Uterus (tissue), 4 donors: Measurements from ENCODE around the gene GAPVD1. TPM values are rescaled to one million over a fixed set of nuclear protein-coding genes. Genes with fewer than 3 reads are reported as not detected.
A peak's percentile ranks its signal among the peaks of the same experiment; 100 is the strongest.

Experiments used
- DNase-seq, 2 donors: peaks; one replicate each; pipeline ENCODE4 v3.0.0-alpha.2; 2019 to 2020
- H3K27ac ChIP-seq, 2 donors: fragments of 200-600 bp; sonication (generic); 1 replicate in 1 of 2; 2 replicates in 1 of 2; pipeline ENCODE4 v1.5.1; 2016 to 2018
- H3K27me3 ChIP-seq, 2 donors: fragments of 200-600 bp; sonication (generic); one replicate each; pipeline ENCODE4 v1.5.1; 2018 to 2019; ENCODE audit warnings: control low read depth in 1 of 2
- H3K36me3 ChIP-seq, 2 donors: fragments of 200-600 bp; sonication (generic); one replicate each; pipeline ENCODE4 v1.5.1; 2019; ENCODE audit warnings: control low read depth in 1 of 2
- H3K4me1 ChIP-seq, 2 donors: fragments of 200-600 bp; sonication (generic); one replicate each; pipeline ENCODE4 v1.5.1; 2018 to 2019; ENCODE audit warnings: control low read depth in 1 of 2
- H3K4me3 ChIP-seq, 2 donors: fragments of 200-600 bp; sonication (generic); 1 replicate in 1 of 2; 2 replicates in 1 of 2; pipeline ENCODE4 v1.5.1; 2018 to 2019; ENCODE audit warnings: mild to moderate bottlenecking in 1 of 2
- H3K9me3 ChIP-seq, 2 donors: fragments of 200-600 bp; sonication (generic); one replicate each; pipeline ENCODE4 v1.5.1; 2019; ENCODE audit warnings: control low read depth in 1 of 2
- POLR2A ChIP-seq, 2 donors: fragments of 450-650 bp; IDR thresholded peaks; one replicate each; pipeline ENCODE4 v1.6.1; 2016; ENCODE audit warnings: antibody characterized with exemption in 2 of 2, mild to moderate bottlenecking in 1 of 2, moderate library complexity in 1 of 2
- intact Hi-C: fragments of 100-400 bp; cut with DNase I; formaldehyde crosslinking; loops from one replicate; pipeline ENCODE4 v1.15.1; 2023; ENCODE audit warnings: low total_unique reads
- total RNA-seq, 4 donors: library from RNA; depleted of rRNA in 3 of 4; stranded (reverse); fragments of >200 nt in 3 of 4; gene quantifications; one replicate each; pipeline versions ENCODE4 v1.1.0 to v1.2.4, GENCODE V29; 2014 to 2023
- TF ChIP-seq, protein P1 (sequence below), 4 experiments: fragments of 200-600 bp in 2 of 4; fragments of 450-650 bp in 2 of 4; sonication (generic) in 2 of 4; IDR thresholded peaks; one replicate each; pipeline ENCODE4 v1.5.1; 2016 to 2019; ENCODE audit warnings: antibody characterized with exemption in 4 of 4, mild to moderate bottlenecking in 2 of 4, moderate library complexity in 1 of 4
- donor health status: DM: yes; HTN: yes; CAD: no.

The GAPVD1 gene
- total RNA-seq, 4 donors from 2014 or later, result 41.0 to 73.8 (median 64.0) TPM

- Histone ChIP-seq H3K4me3 (peak overlapping the region in 1 of 2 donors; percentile 84), H3K36me3 (no peaks in the 10 kb centered on the region), H3K9me3 (no peaks in the 10 kb centered on the region), H3K27me3 (no peaks in the 10 kb centered on the region), H3K27ac (no peak overlapping the region), H3K4me1 (peaks cover 0 to 6% of the 10 kb centered on the region in 2 donors)
- intact Hi-C loops, result no loop called here
- DNase-seq, result no peak
- no peak for TF ChIP-seq POLR2A (IDR thresholded peaks at IDR 0.05)
- TF ChIP-seq, protein P1, sequence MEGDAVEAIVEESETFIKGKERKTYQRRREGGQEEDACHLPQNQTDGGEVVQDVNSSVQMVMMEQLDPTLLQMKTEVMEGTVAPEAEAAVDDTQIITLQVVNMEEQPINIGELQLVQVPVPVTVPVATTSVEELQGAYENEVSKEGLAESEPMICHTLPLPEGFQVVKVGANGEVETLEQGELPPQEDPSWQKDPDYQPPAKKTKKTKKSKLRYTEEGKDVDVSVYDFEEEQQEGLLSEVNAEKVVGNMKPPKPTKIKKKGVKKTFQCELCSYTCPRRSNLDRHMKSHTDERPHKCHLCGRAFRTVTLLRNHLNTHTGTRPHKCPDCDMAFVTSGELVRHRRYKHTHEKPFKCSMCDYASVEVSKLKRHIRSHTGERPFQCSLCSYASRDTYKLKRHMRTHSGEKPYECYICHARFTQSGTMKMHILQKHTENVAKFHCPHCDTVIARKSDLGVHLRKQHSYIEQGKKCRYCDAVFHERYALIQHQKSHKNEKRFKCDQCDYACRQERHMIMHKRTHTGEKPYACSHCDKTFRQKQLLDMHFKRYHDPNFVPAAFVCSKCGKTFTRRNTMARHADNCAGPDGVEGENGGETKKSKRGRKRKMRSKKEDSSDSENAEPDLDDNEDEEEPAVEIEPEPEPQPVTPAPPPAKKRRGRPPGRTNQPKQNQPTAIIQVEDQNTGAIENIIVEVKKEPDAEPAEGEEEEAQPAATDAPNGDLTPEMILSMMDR (IDR thresholded peaks at IDR 0.05), result no peak
Measured at GRCh38 chr9:125238915-125239446, 22.6 kb upstream of the GAPVD1 start.

- TF ChIP-seq POLR2A (IDR thresholded peaks at IDR 0.05), result no peak
- TF ChIP-seq, protein P1 (IDR thresholded peaks at IDR 0.05), result no peak
- DNase-seq, result no peak
- Histone ChIP-seq H3K4me3 (peak overlapping the region; percentile 83 to 84), H3K27ac (peak overlapping the region; percentile 75 to 90), H3K4me1 (peaks cover 0 to 6% of the 10 kb centered on the region in 2 donors), H3K36me3 (no peaks in the 10 kb centered on the region), H3K27me3 (no peaks in the 10 kb centered on the region), H3K9me3 (no peaks in the 10 kb centered on the region)
- intact Hi-C loops, result no loop called here
Measured at GRCh38 chr9:125239631-125240597, 21.7 kb upstream of the GAPVD1 start.

DNA sequence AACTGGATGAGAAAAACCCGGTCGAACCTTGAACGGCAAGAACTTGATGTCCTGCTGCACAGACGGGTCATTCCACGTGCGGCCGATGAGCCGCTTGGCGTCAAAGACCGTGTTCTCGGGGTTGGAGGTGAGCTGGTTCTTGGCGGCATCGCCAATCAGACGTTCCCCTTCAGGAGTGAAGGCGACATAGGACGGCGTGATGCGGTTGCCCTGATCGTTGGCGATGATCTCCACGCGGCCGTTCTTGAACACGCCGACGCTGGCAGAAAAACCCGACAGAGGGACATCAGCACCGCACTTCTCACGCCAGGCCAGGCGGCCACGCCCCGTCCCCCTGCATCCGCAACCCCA lies 21.0 kb upstream of the GAPVD1 start:
- Histone ChIP-seq H3K27ac (peak overlapping the region; percentile 75 to 90), H3K4me1 (peaks cover 0 to 6% of the 10 kb centered on the region in 2 donors)
- DNase-seq, result peak in 1 of 2 donors; percentile 46

GRCh38 chr9:125241000-125241862 lies 20.4 kb upstream of the GAPVD1 start, which contains the start of gene HSPA5:
HSPA5 (minus strand) TSS chr9:125241343; CDS start chr9:125241126, 217 bp downstream.
- H3K9me3 ChIP-seq, result no peaks in the 10 kb centered on the region
- intact Hi-C loops, result no loop called here
- peak; percentile 100 for DNase-seq
- H3K27ac ChIP-seq, result peak within 1 kb of the TSS; percentile 93 to 96
- no peaks in the 10 kb centered on the region for H3K27me3 ChIP-seq
- no peaks in the 10 kb centered on the region for H3K36me3 ChIP-seq
- peak within 1 kb of the TSS; percentile 83 to 84 for H3K4me3 ChIP-seq
- TF ChIP-seq POLR2A (IDR thresholded peaks at IDR 0.05), result peak; percentile 96 to 98
- TF ChIP-seq, protein P1 (IDR thresholded peaks at IDR 0.05), result peak in 3 of 4 experiments; percentile 11 to 29 (median 20)
- H3K4me1 ChIP-seq, result peaks cover 0 to 6% of the 10 kb centered on the region in 2 donors

More for the DNA sequence above, 21.0 kb upstream of the GAPVD1 start:
- Histone ChIP-seq H3K4me3 (peak overlapping the region; percentile 83 to 84), H3K9me3 (no peaks in the 10 kb centered on the region), H3K27me3 (no peaks in the 10 kb centered on the region), H3K36me3 (no peaks in the 10 kb centered on the region)
- TF ChIP-seq, protein P1 (IDR thresholded peaks at IDR 0.05), result no peak
- no peak for TF ChIP-seq POLR2A (IDR thresholded peaks at IDR 0.05)
- intact Hi-C loops, result no loop called here
